ENCODE results near the gene RAD51B.

Gene RAD51B

DNA sequence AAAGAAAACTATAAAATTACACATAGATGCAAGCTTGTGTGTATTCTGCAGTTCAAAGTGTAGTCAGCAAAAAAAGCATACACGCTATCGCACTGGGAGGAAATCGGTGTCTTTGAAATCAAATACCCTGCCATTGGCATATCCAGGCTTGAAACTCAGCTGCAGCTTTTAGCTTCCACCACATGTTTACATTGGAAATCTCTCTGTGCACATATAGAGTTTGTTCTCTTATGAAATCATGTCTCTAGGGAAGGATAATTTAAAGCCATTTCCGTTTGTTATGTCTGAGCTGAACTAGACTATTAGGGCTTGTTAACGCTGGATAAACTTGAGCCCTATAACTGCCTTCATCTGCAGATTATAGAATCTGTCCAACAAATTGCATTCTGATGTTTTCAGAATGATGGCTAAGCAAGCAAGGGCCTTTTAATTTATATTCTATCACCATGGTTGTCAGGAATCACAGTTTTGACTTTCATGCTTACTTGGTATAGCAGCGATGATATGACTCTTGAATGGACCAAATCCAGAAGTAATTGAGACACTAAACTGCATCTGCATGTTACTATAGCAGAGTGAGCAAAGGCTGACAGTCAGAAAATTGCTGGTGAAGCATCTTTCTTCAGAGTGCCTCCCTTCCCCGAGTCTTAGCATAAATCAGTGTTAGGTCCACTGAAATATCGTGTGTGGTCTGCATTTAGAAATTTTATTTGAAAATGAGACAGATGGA lies 530.5 kb downstream of the RAD51B start:
- DNase-seq: peak; percentile 96

DNA sequence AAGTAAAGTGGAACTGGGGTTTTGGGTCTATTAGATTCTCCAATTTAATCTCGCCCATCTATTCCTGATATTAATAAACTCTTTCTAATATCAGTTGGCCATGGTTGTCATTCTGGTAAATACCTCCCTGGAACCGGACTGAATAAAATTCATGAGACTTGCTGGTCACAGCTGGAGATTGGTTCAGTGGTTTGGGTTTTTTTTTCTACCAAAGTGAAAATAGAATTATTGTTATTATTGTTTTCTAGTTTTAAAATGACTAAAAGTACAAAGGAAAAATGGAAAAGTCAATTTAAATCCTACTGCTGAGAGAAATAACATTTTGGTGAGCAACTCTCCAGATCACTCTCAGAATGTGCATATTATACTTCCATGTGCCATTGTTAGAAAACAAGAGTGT lies 535.8 kb downstream of the RAD51B start:
- no peak for DNase-seq

DNA sequence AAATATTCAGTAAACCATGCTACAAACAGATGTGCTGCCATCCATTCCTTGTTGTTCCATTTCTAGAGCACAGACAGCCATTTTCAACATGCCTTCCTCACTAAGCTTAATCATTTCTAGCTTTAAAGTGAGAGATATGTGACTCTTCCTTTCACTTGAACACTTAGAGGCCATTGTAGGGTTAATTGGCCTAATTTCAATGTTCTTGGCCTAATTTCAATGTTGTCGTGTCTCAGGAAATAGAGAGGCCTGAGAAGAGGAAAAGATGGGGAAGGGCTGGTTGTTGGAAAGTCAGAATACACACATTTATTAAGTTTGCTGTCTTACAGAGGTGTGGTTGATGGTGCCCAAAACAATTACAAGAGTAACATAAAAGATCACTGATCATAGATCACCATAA lies 538.2 kb downstream of the RAD51B start:
- no peak for DNase-seq

DNA sequence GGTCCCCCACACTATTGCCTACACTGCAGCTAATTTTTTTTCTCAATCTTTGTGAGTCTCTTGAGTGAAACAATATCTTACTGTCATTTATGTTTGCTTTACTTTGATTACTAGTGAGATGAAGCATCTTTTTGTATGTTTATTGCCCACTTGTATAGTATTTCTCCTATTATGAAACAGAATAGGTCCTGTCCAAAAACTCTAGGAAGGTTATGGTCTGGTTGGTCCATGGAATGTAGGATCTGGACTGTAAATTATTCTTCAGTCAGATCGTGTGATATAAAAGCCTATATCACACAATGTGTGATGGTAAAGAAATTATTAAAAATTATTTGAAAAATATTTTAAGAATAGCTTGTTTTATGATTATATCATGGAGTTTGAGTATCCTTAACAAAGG lies 538.9 kb downstream of the RAD51B start:
- DNase-seq: no peak

DNA sequence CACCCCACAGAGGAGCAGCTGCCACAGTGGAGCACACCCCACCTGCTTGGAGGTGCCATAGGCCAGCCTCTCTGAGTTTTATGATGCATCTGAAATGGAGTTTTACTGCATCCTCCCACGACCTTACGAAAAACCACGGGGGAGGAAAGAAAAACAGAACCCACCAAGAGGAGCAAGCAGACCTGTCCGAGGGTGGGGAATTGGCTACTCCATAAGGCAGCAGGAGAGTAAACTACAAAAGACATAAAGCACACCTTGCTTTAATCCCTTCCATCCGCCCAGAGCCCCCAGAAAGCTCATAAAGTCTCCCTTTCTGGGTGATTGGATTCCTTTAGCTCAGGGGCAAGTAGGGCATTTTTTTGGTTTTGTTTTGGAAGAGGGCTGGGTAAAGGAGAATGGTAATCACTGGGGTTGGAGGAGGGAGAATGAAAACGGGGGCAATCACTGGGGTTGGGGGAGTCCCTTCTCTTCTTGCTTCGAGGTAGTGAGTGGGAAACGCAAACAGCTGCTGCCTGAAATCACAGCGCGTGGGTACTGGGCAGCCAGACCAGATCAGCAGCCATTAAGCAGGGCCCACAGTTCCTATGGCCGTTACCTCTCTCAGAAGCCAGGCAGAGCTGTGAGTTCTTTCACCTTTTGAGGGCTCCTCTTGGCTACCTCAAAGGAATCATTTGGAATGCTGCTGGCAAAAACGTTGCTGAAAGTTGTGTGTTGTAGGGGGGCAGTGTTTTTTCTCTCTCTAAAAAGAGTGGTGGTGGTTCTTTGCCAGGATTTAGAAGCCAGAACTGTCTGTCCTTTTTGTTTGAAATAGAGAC lies 539.6 kb downstream of the RAD51B start:
- DNase-seq: no peak

DNA sequence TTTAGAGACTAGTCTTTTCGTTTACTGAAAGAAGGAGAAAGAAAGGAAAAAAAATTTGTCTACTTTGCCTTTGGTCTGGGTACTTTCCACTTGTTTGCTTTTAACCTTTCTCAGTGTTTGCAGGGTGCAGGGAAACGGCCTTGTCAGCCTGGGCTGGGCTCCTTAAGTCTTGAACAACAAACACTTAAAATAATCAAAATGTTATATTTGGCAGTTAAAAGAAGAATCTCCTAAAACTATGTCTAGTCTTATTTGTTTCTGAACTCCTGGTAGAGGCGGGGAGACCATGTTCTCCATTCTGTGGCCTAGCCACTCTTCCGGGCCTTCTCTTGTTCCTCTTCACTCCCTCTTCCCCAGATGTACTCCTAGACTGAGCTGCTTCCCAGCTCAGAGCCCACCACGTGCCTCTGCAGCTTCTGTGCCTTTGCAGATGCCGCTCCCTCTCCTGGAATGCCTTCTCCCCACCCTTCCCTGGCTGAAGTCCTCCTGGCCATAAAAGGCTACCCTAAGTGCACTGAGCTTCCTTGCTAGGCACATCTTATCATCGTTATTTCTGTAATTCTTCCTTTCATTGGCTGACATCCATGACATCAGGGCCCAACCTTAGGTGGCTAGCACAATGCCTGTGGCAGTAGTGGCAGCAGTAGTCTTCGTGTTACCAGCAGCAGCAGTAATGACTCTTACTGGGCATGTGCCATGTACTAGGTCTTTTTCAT lies 540.4 kb downstream of the RAD51B start:
- DNase-seq: no peak

DNA sequence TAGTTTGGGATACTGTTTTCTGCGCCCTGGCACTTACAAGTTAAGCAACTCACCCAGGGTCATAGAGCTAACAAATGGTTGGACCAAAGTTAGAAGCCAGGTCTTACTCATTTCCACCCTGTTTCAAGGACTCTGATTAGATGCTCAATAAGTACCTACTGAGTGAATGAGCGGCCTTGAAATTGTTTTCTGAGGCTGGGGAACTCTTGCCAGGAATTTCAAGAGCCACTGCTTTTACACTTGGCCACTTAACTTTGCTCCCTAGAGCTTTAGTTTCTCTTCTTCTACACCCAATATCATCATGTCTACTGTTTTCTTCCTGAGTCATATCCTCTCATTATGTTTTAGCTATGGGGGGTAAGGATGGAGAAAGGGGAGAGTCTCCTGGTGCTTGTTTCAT lies 541.7 kb downstream of the RAD51B start:
- DNase-seq: no peak

DNA sequence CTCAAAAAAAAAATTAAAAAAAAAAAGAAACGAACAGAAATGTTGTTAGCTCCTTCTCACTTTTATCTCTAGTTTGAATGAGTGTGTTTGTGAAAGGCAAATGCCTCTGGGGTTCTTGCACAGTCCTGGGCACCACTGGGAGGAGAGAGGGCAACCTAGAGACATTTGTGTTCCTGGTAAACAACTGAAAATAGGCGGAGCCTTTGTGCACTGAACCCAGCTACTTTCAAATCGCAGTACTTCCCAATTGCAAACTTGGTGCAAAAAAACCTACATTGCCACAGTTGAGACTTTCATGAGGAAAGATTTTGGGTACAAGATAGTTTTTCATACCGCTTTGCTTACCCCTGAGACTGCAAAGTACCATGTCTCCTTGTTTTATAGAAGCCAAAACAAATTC lies 543.3 kb downstream of the RAD51B start:
- DNase-seq: no peak

DNA sequence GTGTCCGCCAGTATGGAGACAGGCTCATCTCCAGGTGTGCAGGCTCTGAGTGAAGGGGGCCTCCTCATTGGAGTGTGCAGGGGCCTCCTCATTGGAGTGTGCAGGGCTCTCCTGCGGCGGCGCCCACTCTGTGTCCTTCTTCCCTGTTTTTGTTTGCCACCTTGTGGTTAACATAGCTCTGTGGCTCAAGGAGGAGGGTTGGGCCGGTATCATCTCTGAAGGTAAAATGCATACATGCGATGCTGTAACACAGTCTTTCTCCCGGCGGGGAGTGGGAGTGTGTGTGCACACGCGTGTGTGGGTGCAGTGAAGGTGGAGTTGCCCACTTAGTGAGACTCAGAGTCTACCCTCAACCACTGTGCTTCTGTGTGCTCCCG lies 543.9 kb downstream of the RAD51B start:
- peak; percentile 31 for DNase-seq

DNA sequence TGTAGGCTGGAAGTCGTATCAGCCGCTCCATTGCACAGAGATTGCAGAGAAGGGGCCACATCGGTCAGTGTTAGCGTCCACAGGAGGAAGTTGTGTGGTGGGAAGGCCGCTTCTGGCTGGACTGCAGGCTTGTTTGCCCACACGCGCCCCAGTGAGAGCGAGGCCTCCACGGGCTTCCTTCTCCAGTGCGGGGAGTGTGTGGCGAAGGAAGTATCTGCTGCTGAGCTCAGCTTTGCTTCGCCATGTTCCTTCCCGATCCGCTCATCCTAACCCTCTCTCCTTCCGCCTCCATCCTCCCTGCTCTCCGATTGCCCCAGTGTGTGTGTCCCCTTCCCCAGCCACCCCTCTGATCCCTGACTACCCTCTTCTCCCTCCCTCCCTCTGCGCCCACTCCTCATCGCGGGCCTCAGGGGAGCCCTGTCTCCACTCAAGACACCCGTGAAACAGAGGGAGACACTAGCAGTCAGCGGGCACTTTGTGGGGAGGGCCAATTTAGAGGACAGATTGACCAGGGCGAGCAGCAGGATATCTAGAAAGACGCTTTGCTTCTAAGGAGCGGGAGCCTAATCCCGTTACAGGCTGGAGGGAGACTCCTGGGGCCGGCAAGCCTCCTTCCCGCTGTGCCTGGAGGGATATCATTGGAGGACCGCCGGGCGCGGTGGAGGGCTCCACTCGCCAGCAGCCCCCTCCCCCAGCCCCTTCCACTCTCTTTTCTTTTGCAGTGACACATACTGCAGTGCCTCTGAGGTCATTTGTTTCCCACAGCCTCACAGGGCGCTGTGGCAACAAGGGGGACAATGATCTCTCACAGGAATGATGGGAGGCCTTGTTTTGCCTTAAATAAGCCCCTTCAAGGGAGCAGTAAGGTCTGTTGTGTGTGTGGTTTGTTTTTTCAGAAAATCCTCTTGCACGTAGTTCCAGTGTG lies 544.5 kb downstream of the RAD51B start:
- peak; percentile 18 for DNase-seq

DNA sequence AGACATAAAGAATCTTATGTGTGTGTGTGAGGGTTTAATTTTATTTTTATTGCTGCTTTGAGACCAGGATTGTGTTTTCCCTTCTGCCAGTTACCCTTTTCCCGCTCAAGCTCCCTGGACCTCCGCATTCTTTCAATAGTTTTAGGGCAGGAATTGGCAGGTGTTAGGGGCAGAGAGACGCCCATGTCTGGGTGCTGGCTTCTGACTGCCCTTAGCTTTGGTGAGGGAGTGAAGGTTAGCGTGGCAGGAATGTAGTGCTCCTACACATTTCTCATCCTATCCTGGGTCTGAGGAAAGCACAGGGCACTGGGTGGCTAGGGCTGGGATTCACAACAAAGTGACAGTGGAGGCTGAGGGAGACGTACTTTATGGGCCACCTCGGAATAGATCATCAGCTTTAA lies 545.2 kb downstream of the RAD51B start:
- DNase-seq: no peak

DNA sequence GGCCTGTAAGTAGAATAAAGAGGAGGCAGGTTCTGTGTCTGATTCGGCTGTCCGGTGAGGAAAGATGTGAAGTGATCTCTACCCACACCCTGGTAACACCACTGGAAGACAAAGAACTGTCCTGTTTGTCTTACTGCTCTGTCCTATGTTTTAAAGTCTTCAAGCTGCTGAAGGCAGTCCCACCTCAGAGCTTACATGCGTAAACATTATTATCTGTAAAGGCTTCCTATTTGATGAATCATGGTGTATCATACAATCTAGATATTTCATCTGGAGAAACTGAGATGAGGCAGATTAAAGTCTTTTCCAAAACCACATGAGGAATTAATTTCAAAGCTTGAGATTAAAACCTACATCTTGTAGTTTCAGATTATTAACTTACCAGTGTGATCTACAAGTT lies 545.6 kb downstream of the RAD51B start:
- no peak for DNase-seq

DNA sequence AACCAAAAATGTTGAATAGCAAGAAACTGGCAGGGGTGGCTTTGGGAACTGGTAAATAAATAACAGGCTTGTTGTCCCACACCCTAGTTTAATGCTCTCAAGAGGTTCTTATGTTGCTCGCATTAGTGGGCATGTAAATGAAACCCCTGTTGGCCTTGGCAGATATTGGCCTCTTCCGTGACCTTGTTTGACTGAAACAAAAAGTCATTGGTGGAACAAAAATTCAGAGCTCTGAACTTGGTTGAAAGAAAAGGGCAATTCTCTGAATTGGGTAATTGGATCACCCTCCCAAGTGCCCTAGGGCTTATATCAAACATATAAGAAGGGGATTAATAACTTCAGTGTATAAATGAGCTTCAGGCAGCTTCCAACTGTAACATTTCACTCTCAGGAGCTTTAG lies 547.1 kb downstream of the RAD51B start:
- DNase-seq: no peak

DNA sequence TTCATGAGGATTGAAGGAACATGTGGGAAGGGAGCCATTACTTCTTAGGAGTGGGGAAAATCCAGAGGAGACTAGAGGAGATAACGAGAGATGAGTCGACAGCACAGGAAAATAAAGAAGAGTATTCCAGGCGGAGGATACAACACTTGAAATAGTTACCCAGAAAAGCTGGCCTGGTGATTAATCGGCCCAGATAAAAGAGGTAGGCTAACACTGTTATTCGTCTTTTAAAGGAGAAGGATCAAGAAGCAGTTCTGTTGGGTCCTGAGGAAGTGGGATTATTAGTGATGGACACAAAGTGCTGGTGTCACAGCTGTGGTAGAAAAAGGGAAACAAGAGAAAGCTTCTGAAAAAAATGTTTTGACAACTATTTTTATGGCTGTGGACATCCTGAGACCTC lies 548.0 kb downstream of the RAD51B start:
- DNase-seq: no peak

DNA sequence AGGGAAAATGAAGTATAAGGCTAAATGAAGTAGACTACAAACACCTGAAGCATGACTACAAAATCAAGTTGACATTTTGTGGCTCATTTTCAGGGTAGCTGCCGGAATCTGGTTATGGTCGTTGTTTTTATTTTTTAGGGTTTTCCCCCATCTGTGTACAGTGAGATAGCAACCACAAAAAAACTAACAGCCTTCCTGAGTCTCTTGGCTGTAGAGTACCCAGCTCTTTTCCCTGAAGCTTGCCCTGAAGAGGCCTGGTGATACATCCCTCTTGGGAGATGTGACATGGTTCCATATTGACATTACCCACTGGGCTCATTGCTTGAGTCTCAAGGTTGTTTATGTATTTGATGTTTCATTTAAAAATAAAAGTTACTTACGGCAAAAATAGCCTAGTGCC lies 549.3 kb downstream of the RAD51B start:
- DNase-seq: no peak

DNA sequence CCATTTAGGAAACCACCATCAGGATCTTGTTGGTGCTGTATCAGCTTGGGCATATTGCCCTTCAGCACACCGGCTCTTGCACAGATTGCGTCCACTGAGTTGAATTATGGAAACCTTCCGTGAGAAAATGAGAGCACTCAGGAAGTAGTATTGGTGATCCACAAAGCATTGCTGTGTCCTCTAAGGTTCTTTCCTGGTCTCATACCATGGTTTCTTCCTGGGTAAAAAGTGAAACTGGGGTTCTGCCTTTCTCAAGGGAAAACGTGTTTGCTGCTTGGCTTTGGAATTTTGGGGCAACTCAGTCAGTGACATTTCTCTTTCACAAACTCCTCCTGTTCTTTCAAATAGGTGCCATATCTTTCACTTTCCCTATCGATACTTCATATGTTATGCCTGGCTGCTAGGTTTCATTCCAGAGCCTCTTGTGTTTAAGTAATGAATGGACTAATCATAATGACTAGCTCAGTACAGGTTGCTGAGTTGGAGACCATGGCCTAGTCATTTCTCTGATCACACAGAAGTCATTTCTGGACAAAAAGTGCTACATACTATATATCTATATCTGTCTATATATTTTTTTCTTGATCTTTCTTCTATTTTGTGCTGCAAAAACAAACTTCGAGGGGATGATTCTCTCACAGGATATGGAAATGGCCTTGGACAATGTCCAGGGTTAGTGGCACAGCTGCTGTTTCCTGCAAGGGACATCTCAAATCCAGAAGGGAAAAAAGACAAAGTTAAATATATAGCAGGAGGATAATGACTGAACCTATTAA lies 549.9 kb downstream of the RAD51B start:
- no peak for DNase-seq

DNA sequence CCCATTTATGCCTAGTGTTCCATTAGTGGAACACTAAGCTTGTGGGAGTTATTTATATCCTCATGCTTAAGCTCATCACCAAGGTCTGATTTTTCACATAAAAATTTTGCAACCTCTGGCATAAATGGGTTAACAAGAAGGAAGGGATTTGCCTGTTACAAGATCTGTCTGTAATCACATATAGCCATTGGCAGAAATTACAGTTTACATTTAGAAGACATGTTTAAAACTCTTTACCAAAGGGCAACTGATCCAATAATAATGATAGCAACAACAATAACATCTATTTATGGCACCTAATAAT lies 550.4 kb downstream of the RAD51B start:
- DNase-seq: no peak

DNA sequence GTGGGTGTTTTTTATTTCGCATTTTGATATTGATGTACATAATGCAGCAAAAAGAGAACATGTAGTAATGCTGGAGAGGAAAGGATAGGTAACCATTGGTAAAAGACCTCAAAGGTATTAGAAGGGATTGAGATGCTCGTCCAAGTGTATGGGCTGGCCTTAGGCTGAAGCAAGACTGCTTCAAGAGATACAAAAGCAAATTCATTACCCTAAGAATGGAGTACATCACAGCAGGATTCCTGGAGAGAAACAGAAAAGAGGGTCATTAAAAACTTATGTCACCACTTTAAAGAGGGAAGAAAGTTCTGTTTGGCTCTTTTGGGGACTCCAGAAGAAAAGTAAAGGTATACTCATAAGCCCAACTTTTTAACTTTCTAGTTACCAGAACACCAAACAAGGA lies 552.8 kb downstream of the RAD51B start:
- no peak for DNase-seq

DNA sequence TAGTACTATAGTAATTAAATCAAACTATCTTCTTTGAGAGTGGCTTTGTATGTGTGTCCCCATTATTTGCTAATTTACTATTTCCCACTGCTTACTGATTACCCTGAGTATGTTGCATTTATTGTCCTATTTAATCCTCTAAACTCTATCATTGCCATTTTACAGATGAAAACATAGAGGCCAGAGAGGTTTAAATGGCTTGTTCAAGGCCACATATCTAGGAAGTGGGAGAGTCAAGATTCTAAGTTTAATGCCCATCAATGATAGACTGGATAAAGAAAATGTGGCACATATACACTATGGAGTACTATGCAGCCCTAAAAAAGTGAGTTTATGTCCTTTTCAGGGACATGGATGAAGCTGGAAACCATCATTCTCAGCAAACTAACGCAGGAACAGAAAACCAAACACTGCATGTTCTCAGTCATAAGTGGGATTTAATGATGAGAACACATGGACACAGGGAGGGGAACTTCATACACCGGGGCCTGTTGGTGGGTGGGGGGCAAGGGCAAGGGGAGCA lies 553.6 kb downstream of the RAD51B start:
- no peak for DNase-seq

DNA sequence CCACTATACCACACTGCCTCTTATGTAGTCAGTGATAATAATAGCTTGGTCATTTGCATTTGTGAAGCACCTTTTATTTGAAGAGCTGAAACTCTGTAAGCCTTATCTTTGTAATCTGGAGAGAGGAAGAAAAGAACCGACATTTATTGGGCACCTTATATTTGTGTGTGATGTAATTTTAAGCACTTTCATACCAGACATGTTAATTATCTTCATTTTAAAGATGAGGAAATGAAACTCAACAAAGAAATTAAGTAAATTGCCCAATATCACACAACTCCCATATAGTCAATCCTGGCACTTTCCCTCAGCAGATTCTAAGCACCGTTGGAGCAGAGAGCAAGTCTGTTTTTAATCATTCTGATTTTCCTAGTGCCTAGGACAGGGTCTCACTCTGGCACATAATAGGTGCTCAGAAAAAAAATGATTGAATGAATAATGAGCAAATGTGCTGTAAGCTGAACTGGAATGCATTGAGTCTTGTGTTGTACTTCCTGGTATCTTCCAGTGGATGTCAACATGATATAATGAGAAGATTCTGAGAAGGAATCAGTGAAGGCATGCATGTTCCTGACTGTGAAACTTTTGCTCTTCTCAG lies 554.4 kb downstream of the RAD51B start:
- peak; percentile 49 for DNase-seq

DNA sequence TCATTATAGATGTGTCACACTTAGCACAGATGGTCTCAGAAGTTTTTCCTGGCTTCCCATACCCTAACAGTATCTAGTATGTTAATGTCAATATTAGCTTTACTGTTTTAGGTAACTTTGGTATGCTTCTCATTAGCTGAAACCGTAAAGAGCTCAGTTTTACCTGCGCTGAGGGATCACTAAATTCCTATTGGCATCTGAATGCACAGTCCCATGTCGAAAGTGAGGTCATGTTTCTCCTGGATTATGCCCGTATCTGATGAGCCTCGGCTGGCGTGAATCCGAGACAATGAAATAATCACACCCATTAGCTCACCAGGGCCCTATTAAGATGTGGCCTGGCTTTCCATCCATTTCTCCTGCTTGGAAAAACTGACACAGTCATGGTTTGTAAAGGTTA lies 555.1 kb downstream of the RAD51B start:
- peak; percentile 92 for DNase-seq

DNA sequence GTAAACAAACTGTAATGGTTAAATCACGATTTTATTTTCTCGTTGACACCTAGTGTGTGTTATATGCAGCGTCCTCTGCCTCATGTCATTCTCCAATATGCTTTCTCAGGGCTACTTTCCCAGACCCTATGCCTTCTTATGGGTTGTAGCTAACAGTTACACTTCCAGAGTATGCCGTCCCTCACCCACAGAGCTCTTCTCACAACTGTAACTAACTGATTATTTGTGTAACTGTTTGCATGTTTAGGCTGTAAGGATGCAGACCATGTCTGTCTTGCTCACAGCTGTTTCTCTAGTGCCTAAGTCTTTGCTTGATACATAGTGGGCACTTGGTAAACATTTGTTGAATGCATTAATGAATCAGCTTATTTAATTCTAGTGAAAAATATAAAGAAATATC lies 555.8 kb downstream of the RAD51B start:
- no peak for DNase-seq
